Kidney glomerular epithelial cell (primary cell): ENCODE results near the gene CFAP61.
"Not testable (repeated sequence)": the region's sequence is repeated elsewhere in the genome, so short reads cannot be mapped to it uniquely, and the experiment has no call there.

Experiments used
- DNase-seq: peaks from one replicate; lab custom pipeline; 2025; lab: John Stamatoyannopoulos, UW

CFAP61 gene, protein sequence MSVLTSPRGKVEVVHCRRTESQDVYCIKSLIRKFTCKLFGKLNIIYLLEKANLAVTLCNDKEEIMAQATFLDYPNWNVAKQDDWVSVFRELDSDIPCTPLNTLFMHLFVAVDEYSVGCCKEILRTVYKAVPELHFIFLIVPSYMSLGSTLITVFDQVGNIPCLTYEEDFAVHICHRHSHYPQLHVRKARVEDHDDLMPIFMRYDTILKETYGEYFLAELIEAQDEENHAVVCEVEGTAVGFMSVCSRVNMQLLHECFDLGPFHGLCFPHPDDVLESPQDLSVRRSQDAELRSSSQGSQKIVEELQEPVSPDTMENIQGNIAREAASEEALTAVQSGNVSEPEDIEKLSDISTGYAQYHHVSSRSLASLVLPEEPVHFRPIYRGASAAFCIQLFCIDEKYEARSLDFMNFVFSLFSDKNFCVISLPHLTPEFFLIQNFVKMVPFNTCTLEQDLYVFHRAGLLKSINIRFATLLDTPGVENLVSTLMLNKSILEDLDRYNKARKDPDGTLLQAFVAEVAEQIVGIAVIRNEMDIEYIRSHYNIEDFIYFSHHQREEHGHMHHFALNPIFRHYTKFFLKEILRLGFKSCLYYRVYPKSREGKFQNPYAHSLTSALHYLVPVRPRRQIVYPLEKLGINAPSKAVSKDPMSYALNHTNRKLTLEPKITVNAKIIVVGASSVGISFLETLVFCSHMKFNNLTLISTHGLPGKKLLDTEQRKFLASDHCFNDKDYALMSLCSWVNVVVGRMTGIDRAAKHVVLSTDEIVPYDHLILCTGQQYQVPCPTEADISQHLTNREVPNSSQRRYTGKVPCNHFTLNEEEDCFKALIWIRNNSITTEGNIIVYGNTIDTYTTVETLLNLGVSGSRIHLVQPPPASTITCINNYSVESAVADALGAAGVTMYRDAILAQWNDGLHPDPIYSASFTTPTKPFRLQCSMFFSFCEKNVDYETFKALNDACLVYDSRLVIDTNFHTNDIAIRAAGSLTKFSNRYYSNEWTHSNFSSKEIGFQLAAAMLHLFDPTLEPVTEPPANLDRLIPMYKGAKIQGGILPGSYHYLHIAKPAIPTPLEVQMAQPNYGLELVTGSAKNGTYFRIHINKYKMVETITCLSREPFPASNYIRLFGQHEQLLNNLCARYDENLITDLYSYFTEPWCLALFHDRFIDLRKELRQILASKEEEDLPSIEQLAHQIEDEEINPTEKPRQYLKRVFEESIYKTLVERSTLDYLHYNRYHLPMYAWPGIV

GRCh38 chr20:20052074-20052970, at the start of gene CFAP61, which contains the start of gene CRNKL1:
Gene CFAP61, plus strand, starts transcription at chr20:20052532. Its CDS starts 4,122 bp downstream, at chr20:20056654.
Gene CRNKL1, minus strand, starts transcription at chr20:20052466. Its CDS starts 124 bp downstream, at chr20:20052342.
- peak; percentile 95 for DNase-seq

DNA sequence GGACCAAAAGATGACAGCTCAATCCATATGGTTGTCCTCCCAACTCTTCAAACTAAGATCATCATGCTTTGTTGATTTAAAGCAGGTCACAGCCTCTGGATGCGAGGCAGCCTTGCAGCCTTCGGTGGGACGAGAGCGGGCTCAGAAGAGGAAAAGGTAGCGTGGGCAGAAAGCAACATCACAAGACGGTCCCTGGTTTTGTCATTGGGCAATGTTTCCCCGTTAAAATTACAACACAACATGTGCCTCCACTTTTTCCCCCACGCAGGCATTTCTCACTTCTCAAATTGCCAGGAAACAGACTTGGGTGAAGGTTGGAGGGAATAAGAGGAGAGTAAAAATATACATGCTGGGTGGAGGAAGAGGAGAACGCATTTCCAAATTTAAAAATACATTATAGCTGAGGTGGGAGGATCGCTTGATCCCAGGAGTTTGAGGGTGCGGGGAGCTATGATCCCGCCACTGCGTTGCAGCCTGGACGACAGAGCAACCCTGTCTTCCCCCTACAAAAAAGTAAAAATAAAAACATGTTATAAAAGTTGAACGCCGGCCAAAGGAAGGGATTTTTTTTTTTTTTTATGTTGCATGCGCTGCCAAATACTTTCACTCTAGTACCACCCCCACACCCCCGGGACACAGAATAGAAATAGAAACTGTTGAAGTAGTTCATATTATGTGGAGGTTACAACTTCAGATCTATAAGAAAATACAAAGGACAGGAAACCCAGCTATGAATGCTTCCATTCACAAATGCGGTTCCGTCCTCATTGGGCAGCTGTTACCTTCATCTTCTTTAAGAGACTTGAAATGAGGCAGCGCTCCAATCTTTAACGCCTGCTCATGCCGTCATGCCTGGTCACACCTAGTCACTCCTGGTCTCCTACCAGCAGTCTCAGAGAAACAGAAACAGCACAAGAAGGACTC, 49.0 kb upstream of the CFAP61 start:
- DNase-seq, result no peak

GRCh38 chr20:20003955-20004322, 48.4 kb upstream of the CFAP61 start:
- not testable (repeated sequence) for DNase-seq

DNA sequence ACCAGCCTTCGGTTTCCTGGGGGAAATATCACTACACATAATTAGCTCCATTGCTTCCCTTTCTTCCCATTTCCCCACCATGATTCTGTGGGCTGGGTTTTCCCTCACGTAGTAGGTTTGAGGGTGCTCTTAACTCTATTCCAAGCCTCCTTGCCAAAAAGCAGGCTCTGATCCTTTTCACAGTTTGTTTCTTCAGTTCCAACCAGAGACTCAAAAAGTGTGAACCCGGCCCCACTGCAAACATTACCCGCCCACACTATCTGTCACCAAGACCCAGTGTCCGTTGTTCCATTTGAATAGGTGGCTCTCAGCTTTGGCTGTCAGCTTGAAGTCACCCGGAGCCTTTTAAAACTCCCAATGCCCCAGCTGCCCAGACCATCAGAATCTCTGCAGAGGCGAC, 47.0 kb upstream of the CFAP61 start:
- no peak for DNase-seq

DNA sequence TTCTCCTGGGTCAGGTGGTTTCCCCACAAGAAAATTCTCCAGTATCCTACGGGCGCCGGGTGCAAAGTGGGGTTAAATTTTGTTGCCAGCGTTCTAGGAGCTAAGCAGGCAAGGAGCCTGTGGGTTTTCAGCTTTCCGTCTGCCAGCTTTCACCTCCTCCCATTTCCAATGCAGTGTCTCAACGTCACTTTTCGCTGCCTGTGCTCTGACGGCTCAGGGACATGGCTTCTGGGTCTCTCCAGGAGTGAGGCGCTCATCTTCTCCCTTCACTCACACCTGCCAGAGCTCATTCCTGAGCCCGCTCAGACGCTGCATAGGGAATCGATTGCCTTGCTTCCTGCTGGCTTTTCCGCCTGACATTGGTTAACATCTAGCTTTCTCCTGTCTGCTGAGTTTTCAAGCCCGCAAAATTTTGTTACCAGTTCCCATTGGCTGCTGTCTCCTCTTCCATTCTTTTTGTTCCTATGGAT, 42.5 kb upstream of the CFAP61 start:
- no peak for DNase-seq

DNA sequence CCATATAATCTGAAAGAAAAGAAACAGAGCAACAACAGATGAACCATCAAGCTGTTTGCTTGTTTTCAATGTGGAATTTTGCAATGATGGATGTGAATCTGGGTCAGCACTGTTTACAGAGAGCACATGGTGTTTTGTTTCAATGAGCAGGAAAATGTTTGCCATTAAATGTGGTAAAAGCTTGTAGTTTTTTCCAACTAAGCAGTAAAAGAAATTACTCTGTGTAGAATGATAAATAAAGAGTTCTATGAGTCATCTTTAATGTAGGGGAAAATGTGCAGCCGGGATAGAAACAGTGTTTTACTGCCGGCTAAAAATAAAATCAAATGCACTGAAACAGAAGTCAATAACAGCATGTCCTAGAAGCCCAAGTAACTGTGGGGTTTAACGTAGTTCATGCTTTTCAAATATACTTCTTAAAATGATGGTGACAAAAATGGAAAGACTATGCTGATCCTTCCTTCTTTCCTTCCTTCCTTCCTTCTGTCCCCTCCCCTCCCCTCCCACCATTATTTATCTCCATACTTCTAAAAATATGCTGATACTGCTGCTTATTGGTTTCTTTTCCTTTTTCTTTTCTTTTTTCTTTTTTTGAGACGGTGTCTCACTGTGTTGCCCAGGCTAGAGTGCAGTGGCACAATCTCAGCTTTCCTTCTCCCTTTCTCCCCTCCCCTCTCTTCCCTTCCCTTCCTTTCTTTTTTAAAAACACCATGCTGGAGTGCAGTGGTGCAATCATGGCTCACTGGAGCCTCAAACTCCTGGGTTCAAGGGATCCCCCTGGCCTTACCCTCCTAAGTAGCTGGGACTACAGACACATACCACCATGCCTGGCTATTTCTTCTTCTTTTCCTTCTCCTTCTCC, 41.5 kb upstream of the CFAP61 start:
- DNase-seq, result peak; percentile 43

DNA sequence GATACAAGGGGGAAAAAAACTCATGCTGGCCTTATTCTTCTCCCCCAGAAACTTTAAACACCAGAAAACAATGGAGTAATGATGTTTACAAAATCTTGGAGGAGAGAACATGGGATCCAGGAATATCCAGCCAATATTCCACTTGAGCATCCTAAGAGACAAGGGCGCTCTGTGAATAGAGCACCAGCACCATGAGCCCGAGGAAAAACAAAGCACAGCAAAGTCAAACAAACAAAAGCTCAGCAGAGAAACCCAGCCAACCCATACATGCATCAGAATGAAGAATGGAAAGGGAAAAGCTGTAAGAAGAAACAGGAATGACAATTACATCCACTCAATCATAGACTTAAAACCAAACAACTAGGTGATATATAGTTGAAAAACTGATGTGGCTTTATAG, 39.8 kb upstream of the CFAP61 start:
- no peak for DNase-seq

DNA sequence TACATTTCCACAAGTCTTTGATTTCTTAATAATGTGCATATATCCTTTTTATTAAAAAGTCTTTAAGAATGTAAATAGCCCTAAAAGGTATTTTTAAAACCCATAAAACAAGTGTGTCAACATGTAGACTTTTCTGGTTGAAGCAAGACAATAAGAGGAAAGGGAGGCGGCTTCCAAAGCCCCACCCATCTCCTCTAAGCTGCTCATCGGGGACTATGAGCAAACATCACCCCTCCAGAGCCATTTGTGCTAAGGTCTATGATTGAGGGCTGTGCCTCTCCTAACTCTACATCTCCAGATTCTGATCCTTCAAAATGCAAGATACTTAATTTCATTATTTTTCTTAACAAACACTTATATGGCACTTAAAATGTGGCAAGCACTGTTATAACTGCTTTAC, 37.7 kb upstream of the CFAP61 start:
- DNase-seq, result no peak

GRCh38 chr20:20017001-20017843, 35.1 kb upstream of the CFAP61 start, which contains the start of gene NAA20:
Gene NAA20, plus strand, starts transcription at chr20:20017362. Its CDS starts 35 bp downstream, at chr20:20017397.
- DNase-seq, result peak; percentile 85

GRCh38 chr20:20017844-20018185, 34.5 kb upstream of the CFAP61 start:
- no peak for DNase-seq

DNA sequence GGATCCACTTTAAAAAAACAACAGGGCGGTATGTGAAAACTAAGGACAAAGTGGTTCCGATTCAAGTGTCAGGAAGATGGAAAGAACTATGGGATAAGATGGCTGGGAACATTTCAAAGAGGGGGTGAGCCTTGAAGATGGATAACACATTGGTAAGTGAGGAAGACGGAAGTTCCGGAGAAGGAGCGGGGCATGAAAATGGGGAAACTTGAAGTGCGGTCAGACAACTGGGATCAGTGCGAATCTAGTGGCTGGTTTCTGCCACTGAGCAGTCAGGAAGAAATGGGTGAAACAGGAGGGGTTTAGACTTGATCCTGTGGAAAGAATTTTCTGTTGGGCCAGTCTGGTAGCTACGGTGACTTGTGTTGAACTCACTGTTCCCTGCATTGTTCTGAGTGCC, 34.0 kb upstream of the CFAP61 start:
- DNase-seq, result no peak

- no peak for DNase-seq
These were observed 33.2 kb upstream of the CFAP61 start for GRCh38 chr20:20019123-20019522.

DNA sequence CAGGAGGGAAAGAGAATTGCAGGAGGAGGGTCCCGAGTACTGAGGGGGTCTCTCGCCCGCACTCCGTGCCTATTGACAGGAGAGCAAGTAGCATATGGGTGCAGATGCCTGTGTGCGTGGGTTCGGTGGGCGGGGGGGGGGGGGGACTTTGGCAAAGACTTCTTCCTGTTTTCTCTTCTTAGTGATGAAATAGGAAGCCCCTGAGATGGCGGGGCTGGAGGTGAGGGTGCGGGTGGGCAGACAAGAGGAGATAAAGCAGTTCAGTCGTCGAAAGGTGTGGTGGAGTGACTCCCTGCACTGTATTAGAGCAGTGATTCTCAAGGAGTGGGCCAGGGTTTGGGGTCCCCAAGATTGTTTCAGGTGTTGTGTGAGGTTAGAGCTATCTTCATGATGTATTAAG, 31.4 kb upstream of the CFAP61 start:
- no peak for DNase-seq

DNA sequence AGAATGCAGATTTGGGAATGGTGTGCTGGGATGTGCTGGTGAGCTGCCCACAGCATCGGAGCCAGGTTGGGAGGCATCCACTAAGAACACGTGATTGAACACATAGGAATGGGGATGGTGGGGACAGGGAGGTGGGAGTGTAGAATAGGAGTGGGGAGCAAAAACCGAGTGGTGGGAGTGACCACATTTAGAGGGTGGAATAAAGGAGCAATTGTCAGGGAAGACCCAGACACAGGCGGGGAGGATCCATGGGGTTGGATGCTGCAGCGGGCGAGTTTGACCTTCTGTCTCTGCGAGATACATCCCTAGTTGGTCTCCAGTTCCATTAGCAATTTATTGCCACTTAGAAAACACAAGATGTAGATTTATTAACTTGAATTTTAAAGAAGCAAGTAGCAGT, 30.5 kb upstream of the CFAP61 start:
- DNase-seq, result no peak

DNA sequence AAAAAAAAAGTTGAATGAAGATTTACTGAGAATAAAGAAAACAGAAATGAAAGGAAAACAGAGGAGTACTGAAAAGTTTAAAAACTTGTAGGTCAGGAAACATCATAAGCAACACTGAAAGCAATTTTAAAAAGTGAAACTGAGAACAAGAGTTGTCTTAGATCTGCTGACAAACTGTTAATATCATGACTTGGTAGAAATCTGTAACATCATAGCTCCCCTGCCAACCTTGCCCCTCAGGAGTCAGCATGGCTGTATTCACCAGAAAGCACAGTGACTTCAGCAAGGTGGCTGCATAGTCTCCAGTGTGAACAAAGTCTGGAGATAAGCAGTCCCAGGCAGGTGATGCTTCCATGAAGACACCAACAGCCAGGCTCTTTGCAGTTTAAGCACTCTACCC, 29.8 kb upstream of the CFAP61 start:
- DNase-seq, result no peak

- DNase-seq, result no peak
These were observed 28.9 kb upstream of the CFAP61 start for GRCh38 chr20:20023395-20023794.

DNA sequence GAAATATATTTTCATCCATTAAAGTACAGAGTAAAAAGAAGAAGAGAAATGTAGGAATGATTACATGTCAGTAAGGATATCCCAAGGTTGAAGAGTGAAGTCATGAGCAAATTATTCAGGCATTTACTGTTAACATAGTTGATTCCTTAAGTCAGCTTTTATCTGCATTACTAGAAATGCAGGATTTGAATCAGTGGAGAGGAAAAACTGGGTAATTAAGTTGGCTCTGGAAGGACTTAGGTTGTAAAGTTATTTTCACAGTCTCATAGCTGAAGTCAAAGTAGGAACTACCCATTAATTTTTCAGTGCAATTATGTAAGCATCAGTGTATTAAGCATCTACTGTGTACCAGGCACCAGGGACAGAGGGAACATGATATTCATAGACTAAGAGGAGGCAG, 27.4 kb upstream of the CFAP61 start:
- peak; percentile 74 for DNase-seq

DNA sequence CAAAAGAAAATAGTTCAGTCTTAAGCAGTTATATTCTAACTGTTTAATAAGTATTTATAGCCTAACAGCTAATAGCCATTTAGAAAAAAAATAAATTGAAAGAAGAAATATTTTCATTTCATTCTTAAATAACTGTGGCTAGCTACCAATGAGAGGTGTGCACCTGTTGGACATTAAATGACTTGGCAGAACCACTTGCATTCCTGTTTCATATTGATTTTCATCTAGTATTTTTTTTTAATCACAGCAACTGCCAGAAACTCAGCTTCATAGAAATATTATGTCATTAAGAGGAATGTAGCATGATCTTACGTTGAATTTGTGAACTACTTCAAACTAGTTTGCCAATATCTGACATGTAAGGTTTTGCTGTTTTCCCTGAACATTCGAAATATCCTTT, 25.0 kb upstream of the CFAP61 start:
- DNase-seq, result no peak
